ENCODE data around the gene RPL28.

Gene RPL28

GRCh38 chr19:55346725-55347441 lies 38.8 kb upstream of the RPL28 start:
- no peak for TF ChIP-seq CTCF (IDR thresholded peaks at IDR 0.05; ENCODE audit: low read depth, low read length)
- H3K4me3 ChIP-seq (ENCODE audit: low read depth, low read length): no peak overlapping the region
- no peak for DNase-seq (ENCODE audit: low read depth)

DNA sequence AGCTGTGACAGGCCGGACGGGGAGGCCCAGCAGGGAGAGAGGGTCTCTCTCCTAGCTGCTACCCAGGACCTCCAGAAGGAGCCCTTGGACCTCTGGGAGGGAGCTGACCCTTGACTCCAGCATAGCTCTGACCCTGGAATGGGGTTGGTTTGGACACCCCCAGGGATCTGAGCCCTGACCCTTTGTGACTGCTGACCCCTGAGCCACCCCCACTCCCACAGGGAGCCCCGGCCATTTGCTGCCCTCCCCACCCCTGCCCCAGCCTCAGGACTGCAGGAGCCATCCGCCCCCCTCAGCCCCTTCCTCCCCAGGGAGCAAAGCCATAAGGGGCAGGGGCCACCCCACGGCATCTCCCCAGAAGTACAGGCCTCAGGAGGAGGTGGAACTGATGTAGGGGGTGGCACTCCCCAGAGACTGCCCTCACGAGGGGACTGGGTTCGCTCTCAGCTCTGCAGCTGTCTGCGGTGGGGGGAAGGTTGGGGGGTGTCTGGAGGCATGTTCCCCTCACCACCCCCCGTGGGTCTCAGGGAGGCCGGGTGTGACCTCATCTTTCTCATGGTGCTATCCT lies 38.2 kb upstream of the RPL28 start:
- no peak for TF ChIP-seq CTCF (IDR thresholded peaks at IDR 0.05; ENCODE audit: low read depth, low read length)
- TF ChIP-seq POLR2A (IDR thresholded peaks at IDR 0.05; ENCODE audit: extremely low read depth, insufficient read length): no peak
- no peak for TF ChIP-seq MYC (IDR thresholded peaks at IDR 0.05; ENCODE audit: low read depth, low read length)
- no peak for TF ChIP-seq MAX (IDR thresholded peaks at IDR 0.05; ENCODE audit: low read depth, low read length)
- DNase-seq (ENCODE audit: low read depth): no peak
- no peak overlapping the region for H3K4me3 ChIP-seq (ENCODE audit: low read depth, low read length)

- no peak for TF ChIP-seq MAX (IDR thresholded peaks at IDR 0.05; ENCODE audit: low read depth, low read length)
- no peak for TF ChIP-seq CTCF (IDR thresholded peaks at IDR 0.05; ENCODE audit: low read depth, low read length)
- TF ChIP-seq POLR2A (IDR thresholded peaks at IDR 0.05; ENCODE audit: extremely low read depth, insufficient read length): no peak
- no peak for TF ChIP-seq MYC (IDR thresholded peaks at IDR 0.05; ENCODE audit: low read depth, low read length)
- no peak for DNase-seq (ENCODE audit: low read depth)
- no peak overlapping the region for H3K4me3 ChIP-seq (ENCODE audit: low read depth, low read length)
These were observed 37.3 kb upstream of the RPL28 start for GRCh38 chr19:55348317-55349034.

- H3K4me3 ChIP-seq (ENCODE audit: low read depth, low read length): no peak overlapping the region
- no peak for TF ChIP-seq POLR2A (IDR thresholded peaks at IDR 0.05; ENCODE audit: extremely low read depth, insufficient read length)
- TF ChIP-seq CTCF (IDR thresholded peaks at IDR 0.05; ENCODE audit: low read depth, low read length): no peak
- TF ChIP-seq MAX (IDR thresholded peaks at IDR 0.05; ENCODE audit: low read depth, low read length): no peak
- TF ChIP-seq MYC (IDR thresholded peaks at IDR 0.05; ENCODE audit: low read depth, low read length): no peak
- no peak for DNase-seq (ENCODE audit: low read depth)
These were observed 35.0 kb upstream of the RPL28 start for GRCh38 chr19:55350620-55351315.

GRCh38 chr19:55352040-55352439 lies 33.7 kb upstream of the RPL28 start:
- peak; percentile 39 for DNase-seq (ENCODE audit: low read depth)
- no peak overlapping the region for H3K4me3 ChIP-seq (ENCODE audit: low read depth, low read length)
- TF ChIP-seq MYC (IDR thresholded peaks at IDR 0.05; ENCODE audit: low read depth, low read length): no peak
- no peak for TF ChIP-seq MAX (IDR thresholded peaks at IDR 0.05; ENCODE audit: low read depth, low read length)
- TF ChIP-seq CTCF (IDR thresholded peaks at IDR 0.05; ENCODE audit: low read depth, low read length): no peak
- no peak for TF ChIP-seq POLR2A (IDR thresholded peaks at IDR 0.05; ENCODE audit: extremely low read depth, insufficient read length)

Data from NB4 (cell line).